22Rv1 (cell line): ENCODE data around the gene ARHGAP26.

Source experiments
- H3K27ac ChIP-seq: fragments of 450-650 bp; 2 replicates; pipeline ENCODE4 v1.5.1; 2017
- CTCF ChIP-seq: fragments of 450-650 bp; IDR thresholded peaks from 2 replicates; pipeline ENCODE4 v1.5.1; 2017; ENCODE audit warnings: mild to moderate bottlenecking
- ZFX ChIP-seq: fragments of 450-650 bp; IDR thresholded peaks from 2 replicates; pipeline ENCODE4 v1.6.1; 2017; ENCODE audit warnings: antibody characterized with exemption, borderline replicate concordance

The ARHGAP26 gene

GRCh38 chr5:143274952-143275351 is 504.8 kb downstream of the ARHGAP26 start:
- TF ChIP-seq ZFX (no peak), CTCF (no peak)
- no peak overlapping the region for H3K27ac ChIP-seq

GRCh38 chr5:143275512-143276363 is 505.6 kb downstream of the ARHGAP26 start:
- no peak for TF ChIP-seq ZFX
- no peak for TF ChIP-seq CTCF
- H3K27ac ChIP-seq = no peak overlapping the region

- no peak overlapping the region for H3K27ac ChIP-seq
- no peak for TF ChIP-seq ZFX
- no peak for TF ChIP-seq CTCF
Observed at GRCh38 chr5:143277536-143277935, 507.4 kb downstream of the ARHGAP26 start.
